HepG2 (cell line): Measurements from ENCODE around the gene ACAD11. TPM values are rescaled to one million over a fixed set of nuclear protein-coding genes. Genes with fewer than 3 reads are reported as not detected.

Experiments
- ATM ChIP-seq: fragments of 450-650 bp; IDR thresholded peaks from 2 replicates; pipeline ENCODE4 v1.7.1; 2017; ENCODE audit warnings: mild to moderate bottlenecking, borderline replicate concordance
- BCL6 ChIP-seq: IDR thresholded peaks from 2 replicates; pipeline ENCODE4 v1.6.1; 2016; ENCODE audit warnings: missing genetic modification reagents, missing compliant biosample characterization
- HDAC2 ChIP-seq: sonication (generic); formaldehyde crosslinking; IDR thresholded peaks from 2 replicates; pipeline ENCODE4 v1.4.0; 2020; ENCODE audit warnings: missing genetic modification reagents
- HMG20B ChIP-seq: conservative IDR thresholded peaks from 2 replicates; pipeline ENCODE4 v1.6.1; 2016; ENCODE audit warnings: missing genetic modification reagents, missing compliant biosample characterization
- ISL2 ChIP-seq: sonication (generic); formaldehyde crosslinking; IDR thresholded peaks from 2 replicates; pipeline ENCODE4 v1.5.0; 2020; ENCODE audit warnings: missing genetic modification reagents
- MED1 ChIP-seq: sonication (generic); formaldehyde crosslinking; IDR thresholded peaks from 2 replicates; pipeline ENCODE4 v1.4.0; 2020; ENCODE audit warnings: missing genetic modification reagents
- NCOA1 ChIP-seq: sonication (generic); formaldehyde crosslinking; IDR thresholded peaks from 2 replicates; pipeline ENCODE4 v1.9.0; 2021; ENCODE audit warnings: missing genetic modification reagents
- PCBP2 ChIP-seq: fragments of 200-400 bp; formaldehyde crosslinking; optimal IDR thresholded peaks from 2 replicates; pipeline ENCODE3; 2018; ENCODE audit warnings: low read length, low read depth; ENCODE audit not compliant: poor library complexity, severe bottlenecking
- RCOR2 ChIP-seq: IDR thresholded peaks from 2 replicates; pipeline ENCODE4 v1.6.1; 2016; ENCODE audit warnings: missing biosample characterization, missing genetic modification reagents
- SCMH1 ChIP-seq: sonication (generic); formaldehyde crosslinking; IDR thresholded peaks from 2 replicates; pipeline ENCODE4 v1.9.0; 2021; ENCODE audit warnings: missing genetic modification reagents, mild to moderate bottlenecking, borderline replicate concordance
- TEAD3 ChIP-seq: optimal IDR thresholded peaks from 2 replicates; pipeline ENCODE3; 2016; ENCODE audit warnings: borderline replicate concordance
- ZMYM3 ChIP-seq: sonication (generic); formaldehyde crosslinking; IDR thresholded peaks from 2 replicates; pipeline ENCODE4 v1.5.1; 2020; ENCODE audit warnings: mild to moderate bottlenecking, missing genetic modification reagents
- ZNF205 ChIP-seq: IDR thresholded peaks from 2 replicates; pipeline ENCODE4 v1.6.1; 2018; ENCODE audit warnings: missing biosample characterization, missing genetic modification reagents
- ZNF274 ChIP-seq: sonication (generic); formaldehyde crosslinking; IDR thresholded peaks from 2 replicates; pipeline ENCODE4 v1.5.1; 2020; ENCODE audit warnings: mild to moderate bottlenecking, missing genetic modification reagents
- ZNF556 ChIP-seq: sonication (generic); formaldehyde crosslinking; IDR thresholded peaks from 2 replicates; pipeline ENCODE4 v1.4.0; 2020; ENCODE audit warnings: mild to moderate bottlenecking, missing genetic modification reagents, borderline replicate concordance
- polyA plus RNA-seq, 8 experiments: library from polyadenylated mRNA; depleted of rRNA in 3 of 8; stranded (reverse) in 7 of 8; unstranded in 1 of 8; fragments of >200 nt; fragmentation: Illumina TruSeq in 4 of 8; extraction: Trizol in 4 of 8; gene quantifications; 2 replicates each; pipeline versions ENCODE4 v1.2.1 to v1.2.3, GENCODE V29; 2011 to 2016; ENCODE audit warnings: low read depth in 4 of 8, missing spikeins in 1 of 8, mixed read lengths in 1 of 8; ENCODE audit not compliant: insufficient read depth in 1 of 8
- total RNA-seq, 5 experiments: library from RNA; depleted of rRNA; stranded (reverse); fragments of >200 nt; fragmentation: Illumina TruSeq; extraction: Trizol; gene quantifications; 2 replicates each; pipeline ENCODE4 v1.2.3, GENCODE V29; 2016; ENCODE audit warnings: low read depth in 1 of 5
- TF ChIP-seq, protein P1 (sequence below): sonication (generic); formaldehyde crosslinking; IDR thresholded peaks from 2 replicates; pipeline ENCODE4 v1.5.1; 2020; ENCODE audit warnings: missing genetic modification reagents, mild to moderate bottlenecking, borderline replicate concordance
- TF ChIP-seq, protein P2 (sequence below): sonication (generic); formaldehyde crosslinking; IDR thresholded peaks from 2 replicates; pipeline ENCODE4 v1.5.1; 2020; ENCODE audit warnings: mild to moderate bottlenecking, missing genetic modification reagents, moderate library complexity
- TF ChIP-seq, protein P3 (sequence below): sonication (generic); formaldehyde crosslinking; IDR thresholded peaks from 2 replicates; pipeline ENCODE4 v1.5.1; 2020; ENCODE audit warnings: mild to moderate bottlenecking, missing genetic modification reagents, moderate library complexity
- TF ChIP-seq, protein P4 (sequence below): sonication (generic); formaldehyde crosslinking; IDR thresholded peaks from 2 replicates; pipeline ENCODE4 v1.8.0; 2022; ENCODE audit warnings: mild to moderate bottlenecking, missing genetic modification reagents, borderline replicate concordance
- TF ChIP-seq, protein P5 (sequence below): IDR thresholded peaks from 2 replicates; pipeline ENCODE4 v1.6.1; 2012; ENCODE audit warnings: low read depth, low read length, improper control_type of control experiment

Gene ACAD11
- total and polyA plus RNA-seq, 2 of the 13 experiments (the other 11 are each of a cell fraction or from before 2014, with no cell fraction given), result 30.6 to 56.9 TPM

DNA sequence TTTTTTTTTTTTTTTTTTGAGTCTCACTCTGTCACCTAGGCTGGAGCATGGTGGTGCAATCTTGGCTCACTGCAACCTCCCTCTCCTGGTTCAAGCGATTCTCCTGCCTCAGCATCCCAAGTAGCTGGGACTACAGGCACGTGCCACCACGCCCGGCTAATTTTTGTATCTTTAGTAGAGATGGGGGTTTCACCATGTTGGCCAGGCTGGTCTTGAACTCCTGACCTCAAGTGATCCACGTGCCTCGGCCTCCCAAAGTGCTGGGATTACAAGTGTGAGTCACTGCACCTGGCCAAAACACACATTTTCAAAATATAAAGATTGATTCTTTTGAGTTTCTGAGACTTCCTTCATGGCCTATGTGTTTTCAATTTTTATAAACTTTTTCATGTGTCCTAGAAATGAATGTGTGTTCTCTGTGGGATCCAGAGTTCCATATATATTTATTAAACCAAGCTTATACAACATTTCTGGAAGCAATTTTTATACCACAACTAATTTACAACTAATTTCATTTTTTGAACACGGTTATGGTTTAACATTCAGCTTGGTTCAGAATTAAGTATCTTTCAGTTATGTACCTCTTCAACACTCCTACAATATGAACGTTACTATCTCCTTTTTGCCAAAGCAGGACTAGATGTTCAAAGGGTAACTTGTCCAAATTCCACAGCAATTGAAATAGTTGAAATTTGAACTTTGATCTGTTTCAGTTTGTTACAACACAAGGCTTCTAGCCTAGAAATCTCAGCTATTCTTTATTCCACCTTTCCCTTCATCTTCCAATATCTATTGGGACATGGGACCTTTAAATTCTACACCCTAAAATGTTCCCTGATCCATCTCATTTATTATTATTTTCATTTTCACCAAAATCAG is 1.5 kb downstream of the ACAD11 start (continued):
- TF ChIP-seq, protein P1, sequence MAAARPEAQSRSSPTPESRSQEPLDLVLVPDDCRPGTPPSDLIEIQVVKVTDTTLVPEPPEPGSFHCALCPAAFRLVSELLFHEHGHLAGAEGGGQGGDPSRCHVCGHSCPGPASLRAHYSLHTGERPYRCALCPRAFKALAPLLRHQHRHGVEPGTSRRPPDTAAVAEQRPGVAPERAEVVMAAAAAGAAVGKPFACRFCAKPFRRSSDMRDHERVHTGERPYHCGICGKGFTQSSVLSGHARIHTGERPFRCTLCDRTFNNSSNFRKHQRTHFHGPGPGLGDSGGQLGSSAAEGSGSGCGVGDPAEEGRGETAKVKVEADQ (CRISPR knock-in tag), result no peak
- TF ChIP-seq BCL6 (CRISPR knock-in tag) (0 out of 2 replicates have a peak, but pooled peaks have one; percentile 44), ZNF205 (CRISPR knock-in tag) (no peak), ZNF274 (CRISPR knock-in tag) (no peak), ZMYM3 (0 out of 2 replicates have a peak, but pooled peaks have one; percentile 24), NCOA1 (CRISPR knock-in tag) (no peak), ATM (no peak), HMG20B (CRISPR knock-in tag) (peak; percentile 76), TEAD3 (peak; percentile 66), RCOR2 (CRISPR knock-in tag) (no peak), ZNF556 (CRISPR knock-in tag) (no peak), SCMH1 (no peak), HDAC2 (CRISPR knock-in tag) (peak; percentile 38; the same call in 1 of the 2 replicates), PCBP2 (no peak), ISL2 (CRISPR knock-in tag) (peak; percentile 49; the same call in 1 of the 2 replicates), MED1 (0 out of 2 replicates have a peak, but pooled peaks have one; percentile 23)
- TF ChIP-seq, protein P2, sequence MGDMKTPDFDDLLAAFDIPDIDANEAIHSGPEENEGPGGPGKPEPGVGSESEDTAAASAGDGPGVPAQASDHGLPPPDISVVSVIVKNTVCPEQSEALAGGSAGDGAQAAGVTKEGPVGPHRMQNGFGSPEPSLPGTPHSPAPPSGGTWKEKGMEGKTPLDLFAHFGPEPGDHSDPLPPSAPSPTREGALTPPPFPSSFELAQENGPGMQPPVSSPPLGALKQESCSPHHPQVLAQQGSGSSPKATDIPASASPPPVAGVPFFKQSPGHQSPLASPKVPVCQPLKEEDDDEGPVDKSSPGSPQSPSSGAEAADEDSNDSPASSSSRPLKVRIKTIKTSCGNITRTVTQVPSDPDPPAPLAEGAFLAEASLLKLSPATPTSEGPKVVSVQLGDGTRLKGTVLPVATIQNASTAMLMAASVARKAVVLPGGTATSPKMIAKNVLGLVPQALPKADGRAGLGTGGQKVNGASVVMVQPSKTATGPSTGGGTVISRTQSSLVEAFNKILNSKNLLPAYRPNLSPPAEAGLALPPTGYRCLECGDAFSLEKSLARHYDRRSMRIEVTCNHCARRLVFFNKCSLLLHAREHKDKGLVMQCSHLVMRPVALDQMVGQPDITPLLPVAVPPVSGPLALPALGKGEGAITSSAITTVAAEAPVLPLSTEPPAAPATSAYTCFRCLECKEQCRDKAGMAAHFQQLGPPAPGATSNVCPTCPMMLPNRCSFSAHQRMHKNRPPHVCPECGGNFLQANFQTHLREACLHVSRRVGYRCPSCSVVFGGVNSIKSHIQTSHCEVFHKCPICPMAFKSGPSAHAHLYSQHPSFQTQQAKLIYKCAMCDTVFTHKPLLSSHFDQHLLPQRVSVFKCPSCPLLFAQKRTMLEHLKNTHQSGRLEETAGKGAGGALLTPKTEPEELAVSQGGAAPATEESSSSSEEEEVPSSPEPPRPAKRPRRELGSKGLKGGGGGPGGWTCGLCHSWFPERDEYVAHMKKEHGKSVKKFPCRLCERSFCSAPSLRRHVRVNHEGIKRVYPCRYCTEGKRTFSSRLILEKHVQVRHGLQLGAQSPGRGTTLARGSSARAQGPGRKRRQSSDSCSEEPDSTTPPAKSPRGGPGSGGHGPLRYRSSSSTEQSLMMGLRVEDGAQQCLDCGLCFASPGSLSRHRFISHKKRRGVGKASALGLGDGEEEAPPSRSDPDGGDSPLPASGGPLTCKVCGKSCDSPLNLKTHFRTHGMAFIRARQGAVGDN (CRISPR knock-in tag), result 0 out of 2 replicates have a peak, but pooled peaks have one; percentile 17
- TF ChIP-seq, protein P3, sequence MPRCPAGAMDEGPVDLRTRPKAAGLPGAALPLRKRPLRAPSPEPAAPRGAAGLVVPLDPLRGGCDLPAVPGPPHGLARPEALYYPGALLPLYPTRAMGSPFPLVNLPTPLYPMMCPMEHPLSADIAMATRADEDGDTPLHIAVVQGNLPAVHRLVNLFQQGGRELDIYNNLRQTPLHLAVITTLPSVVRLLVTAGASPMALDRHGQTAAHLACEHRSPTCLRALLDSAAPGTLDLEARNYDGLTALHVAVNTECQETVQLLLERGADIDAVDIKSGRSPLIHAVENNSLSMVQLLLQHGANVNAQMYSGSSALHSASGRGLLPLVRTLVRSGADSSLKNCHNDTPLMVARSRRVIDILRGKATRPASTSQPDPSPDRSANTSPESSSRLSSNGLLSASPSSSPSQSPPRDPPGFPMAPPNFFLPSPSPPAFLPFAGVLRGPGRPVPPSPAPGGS (CRISPR knock-in tag), result no peak
- TF ChIP-seq, protein P4, sequence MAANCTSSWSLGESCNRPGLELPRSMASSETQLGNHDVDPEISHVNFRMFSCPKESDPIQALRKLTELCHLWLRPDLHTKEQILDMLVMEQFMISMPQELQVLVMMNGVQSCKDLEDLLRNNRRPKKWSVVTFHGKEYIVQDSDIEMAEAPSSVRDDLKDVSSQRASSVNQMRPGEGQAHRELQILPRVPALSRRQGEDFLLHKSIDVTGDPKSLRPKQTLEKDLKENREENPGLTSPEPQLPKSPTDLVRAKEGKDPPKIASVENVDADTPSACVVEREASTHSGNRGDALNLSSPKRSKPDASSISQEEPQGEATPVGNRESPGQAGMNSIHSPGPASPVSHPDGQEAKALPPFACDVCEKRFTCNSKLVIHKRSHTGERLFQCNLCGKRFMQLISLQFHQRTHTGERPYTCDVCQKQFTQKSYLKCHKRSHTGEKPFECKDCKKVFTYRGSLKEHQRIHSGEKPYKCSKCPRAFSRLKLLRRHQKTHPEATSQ (CRISPR knock-in tag), result peak; percentile 28; the same call in 1 of the 2 replicates
- TF ChIP-seq, protein P5, sequence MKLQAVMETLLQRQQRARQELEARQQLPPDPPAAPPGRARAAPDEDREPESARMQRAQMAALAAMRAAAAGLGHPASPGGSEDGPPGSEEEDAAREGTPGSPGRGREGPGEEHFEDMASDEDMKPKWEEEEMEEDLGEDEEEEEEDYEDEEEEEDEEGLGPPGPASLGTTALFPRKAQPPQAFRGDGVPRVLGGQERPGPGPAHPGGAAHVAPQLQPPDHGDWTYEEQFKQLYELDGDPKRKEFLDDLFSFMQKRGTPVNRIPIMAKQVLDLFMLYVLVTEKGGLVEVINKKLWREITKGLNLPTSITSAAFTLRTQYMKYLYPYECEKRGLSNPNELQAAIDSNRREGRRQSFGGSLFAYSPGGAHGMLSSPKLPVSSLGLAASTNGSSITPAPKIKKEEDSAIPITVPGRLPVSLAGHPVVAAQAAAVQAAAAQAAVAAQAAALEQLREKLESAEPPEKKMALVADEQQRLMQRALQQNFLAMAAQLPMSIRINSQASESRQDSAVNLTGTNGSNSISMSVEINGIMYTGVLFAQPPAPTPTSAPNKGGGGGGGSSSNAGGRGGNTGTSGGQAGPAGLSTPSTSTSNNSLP, result peak; percentile 49; the same call in 1 of the 2 replicates
